DND-41 (cell line): ENCODE data around the gene ZFAND5.

Experiments used
- ATAC-seq: fragments of 200-7000 bp; cut with Tn5 transposase; 3 replicates; pipeline ENCODE4 v1.9.1; 2021; ENCODE audit warnings: low read depth; ENCODE audit not compliant: insufficient read depth
- DNase-seq: peaks from one replicate; pipeline ENCODE4 v3.0.0-alpha.2; 2020
- H2AFZ ChIP-seq: 2 replicates; pipeline ENCODE4 v1.6.0; 2012; ENCODE audit warnings: low read depth, low read length
- H3K27ac ChIP-seq: 2 replicates; pipeline ENCODE4 v1.5.1; 2012; ENCODE audit warnings: low read length, inconsistent platforms
- H3K27me3 ChIP-seq: fragments of 200-600 bp; sonication (generic); 2 replicates; pipeline ENCODE4 v1.6.0; 2012; ENCODE audit warnings: low read length, mild to moderate bottlenecking, inconsistent platforms; ENCODE audit not compliant: insufficient read depth, poor library complexity
- H3K36me3 ChIP-seq: 2 replicates; pipeline ENCODE4 v1.5.1; 2012; ENCODE audit warnings: low read length, inconsistent platforms; ENCODE audit not compliant: insufficient read depth
- H3K4me1 ChIP-seq: 2 replicates; pipeline ENCODE4 v1.5.1; 2012; ENCODE audit warnings: mild to moderate bottlenecking, low read length; ENCODE audit not compliant: insufficient read depth
- H3K4me2 ChIP-seq: 2 replicates; pipeline ENCODE4 v1.6.0; 2012; ENCODE audit warnings: mild to moderate bottlenecking, moderate library complexity, low read length, inconsistent platforms; ENCODE audit not compliant: insufficient read depth
- H3K4me3 ChIP-seq, 2 experiments: fragments of 200-600 bp in 1 of 2; shearing (Covaris generic) in 1 of 2; 2 replicates each; pipeline ENCODE4 v1.5.1; 2012 to 2016; ENCODE audit warnings: inconsistent platforms in 2 of 2, low read length in 2 of 2, mild to moderate bottlenecking in 2 of 2, low read depth in 1 of 2, moderate library complexity in 1 of 2
- H3K79me2 ChIP-seq: 2 replicates; pipeline ENCODE4 v1.6.0; 2012; ENCODE audit warnings: low read length, inconsistent platforms; ENCODE audit not compliant: insufficient read depth
- H3K9ac ChIP-seq: 2 replicates; pipeline ENCODE4 v1.6.0; 2012; ENCODE audit warnings: low read depth, mild to moderate bottlenecking, inconsistent platforms, low read length, moderate library complexity
- H3K9me3 ChIP-seq: 2 replicates; pipeline ENCODE4 v1.5.1; 2012; ENCODE audit warnings: low read length, moderate library complexity, mild to moderate bottlenecking, inconsistent platforms; ENCODE audit not compliant: insufficient read depth, severe bottlenecking
- H4K20me1 ChIP-seq: 2 replicates; pipeline ENCODE4 v1.6.0; 2012; ENCODE audit warnings: low read length; ENCODE audit not compliant: insufficient read depth
- CTCF ChIP-seq: IDR thresholded peaks from 2 replicates; pipeline ENCODE4 v1.5.1; 2012; ENCODE audit warnings: borderline replicate concordance, low read length, moderate library complexity, mild to moderate bottlenecking; ENCODE audit not compliant: poor library complexity, severe bottlenecking; ENCODE audit errors: extremely low read depth
- EZH2 ChIP-seq: IDR thresholded peaks from 3 replicates; pipeline ENCODE4 v1.6.1; 2012; ENCODE audit warnings: borderline replicate concordance, low read depth, mild to moderate bottlenecking, moderate library complexity, low read length, inconsistent platforms; ENCODE audit not compliant: severe bottlenecking

ZFAND5 gene

GRCh38 chr9:72315510-72316311 is 49.3 kb downstream of the ZFAND5 start:
- no peak overlapping the region for H3K4me3 ChIP-seq
- no peaks in the 10 kb centered on the region for H3K79me2 ChIP-seq
- no peak for TF ChIP-seq EZH2
- TF ChIP-seq CTCF, result no peak
- H4K20me1 ChIP-seq, result no peaks in the 10 kb centered on the region
- no peaks in the 10 kb centered on the region for H3K9me3 ChIP-seq
- ATAC-seq (no peak), DNase-seq (no peak)
- no peaks in the 10 kb centered on the region for H3K4me1 ChIP-seq
- H3K36me3 ChIP-seq, result no peaks in the 10 kb centered on the region
- H3K27me3 ChIP-seq, result no peaks in the 10 kb centered on the region
- no peak overlapping the region for H3K4me2 ChIP-seq
- no peak overlapping the region for H2AFZ ChIP-seq
- H3K27ac ChIP-seq, result no peak overlapping the region
- H3K9ac ChIP-seq, result no peak overlapping the region

- ATAC-seq, result no peak
- no peaks in the 10 kb centered on the region for H3K9me3 ChIP-seq
- no peaks in the 10 kb centered on the region for H3K27me3 ChIP-seq
- H3K4me2 ChIP-seq, result no peak overlapping the region
- H3K27ac ChIP-seq, result no peak overlapping the region
- H2AFZ ChIP-seq, result no peak overlapping the region
- DNase-seq, result no peak
- H3K9ac ChIP-seq, result no peak overlapping the region
- no peaks in the 10 kb centered on the region for H3K79me2 ChIP-seq
- H3K4me1 ChIP-seq, result no peaks in the 10 kb centered on the region
- no peaks in the 10 kb centered on the region for H4K20me1 ChIP-seq
- no peak overlapping the region for H3K4me3 ChIP-seq
- TF ChIP-seq CTCF, result no peak
- no peak for TF ChIP-seq EZH2
- H3K36me3 ChIP-seq, result no peaks in the 10 kb centered on the region
These were observed 49.9 kb downstream of the ZFAND5 start for GRCh38 chr9:72315089-72315509.

GRCh38 chr9:72313507-72313906 is 51.5 kb downstream of the ZFAND5 start:
- no peaks in the 10 kb centered on the region for H3K36me3 ChIP-seq
- ATAC-seq (no peak), DNase-seq (no peak)
- H3K27ac ChIP-seq, result no peak overlapping the region
- peaks cover 2% of the 10 kb centered on the region for H3K27me3 ChIP-seq
- H3K79me2 ChIP-seq, result no peaks in the 10 kb centered on the region
- H3K9ac ChIP-seq, result no peak overlapping the region
- TF ChIP-seq CTCF, result no peak
- no peak for TF ChIP-seq EZH2
- H3K4me3 ChIP-seq, result no peak overlapping the region
- no peak overlapping the region for H2AFZ ChIP-seq
- no peaks in the 10 kb centered on the region for H3K9me3 ChIP-seq
- H3K4me2 ChIP-seq, result no peak overlapping the region
- no peaks in the 10 kb centered on the region for H3K4me1 ChIP-seq
- H4K20me1 ChIP-seq, result no peaks in the 10 kb centered on the region
